Motor neuron (in vitro differentiated cells): ENCODE measurements around the gene NNT. TPM values are rescaled to one million over a fixed set of nuclear protein-coding genes. Genes with fewer than 3 reads are reported as not detected.

Experiments
- ATAC-seq, 8 experiments: fragments of 200-7000 bp; cut with Tn5 transposase; replicated peaks in 6 of 8; 2 replicates each; pipeline ENCODE4 v1.8.0; 2021; ENCODE audit warnings: mild to moderate bottlenecking in 8 of 8, moderate library complexity in 8 of 8
- H3K27ac ChIP-seq, 2 donors: fragments of 250-450 bp; sonication (Bioruptor Pico); 2 replicates each; pipeline ENCODE4 v1.9.0; 2021; ENCODE audit warnings: antibody characterized with exemption in 2 of 2, mild to moderate bottlenecking in 2 of 2, moderate library complexity in 1 of 2
- H3K4me1 ChIP-seq, 2 donors: fragments of 250-450 bp; sonication (Bioruptor Pico); replicated peaks in 1 of 2; 2 replicates each; pipeline ENCODE4 v1.6.1; 2021; ENCODE audit warnings: antibody characterized with exemption in 2 of 2, mild to moderate bottlenecking in 2 of 2, moderate library complexity in 1 of 2
- H3K4me3 ChIP-seq, 5 donors: fragments of 250-450 bp; sonication (Bioruptor Pico); 2 replicates each; pipeline ENCODE4 v1.9.0; 2021; ENCODE audit warnings: antibody characterized with exemption in 5 of 5, mild to moderate bottlenecking in 5 of 5, moderate library complexity in 4 of 5
- WGBS, 10 experiments: fragments of 450-650 bp; shearing (Covaris generic); methylation state at CpG; one replicate each; pipeline ENCODE4 v1.0.0; 2022; 5-methylcytosine and 5-hydroxymethylcytosine counted together
- in situ Hi-C, 9 experiments: fragments of 400-800 bp; cut with MboI; loops; one replicate each; pipeline ENCODE4 v1.15.0; 2021; ENCODE audit warnings: low sequenced_read_pairs in 9 of 9, low pct_unique_long_range_greater_than_20kb in 2 of 9; ENCODE audit not compliant: unreplicated experiment in 9 of 9
- total RNA-seq, 8 experiments: library from RNA; unstranded; fragments of 300-600 nt; gene quantifications; 2 replicates each; pipeline versions ENCODE4 v1.2.3 to v1.2.4, GENCODE V29; 2022

NNT gene
- total RNA-seq, 8 experiments from 2014 or later = 37.0 to 112 (median 50.4) TPM

DNA sequence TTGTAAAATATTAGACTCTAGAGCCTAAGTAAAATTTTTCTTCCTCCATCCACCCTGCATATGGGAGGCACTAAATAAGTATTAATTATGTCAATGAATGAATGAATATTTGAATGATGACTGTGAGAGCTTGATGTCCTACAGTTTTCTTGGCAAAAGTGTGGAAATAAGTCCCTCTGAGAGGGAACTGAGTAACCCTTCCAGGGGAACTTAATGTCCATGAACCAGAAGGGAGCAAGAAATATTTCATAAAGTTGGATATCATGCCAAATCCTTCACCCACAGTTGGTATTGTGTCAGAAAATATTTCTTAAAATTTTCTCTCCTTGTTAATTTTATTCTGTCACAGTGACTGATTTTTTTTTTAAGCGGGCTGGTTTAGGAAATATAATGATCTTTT lies 36.6 kb downstream of the NNT start:
- H3K4me1 ChIP-seq = no peaks in the 10 kb centered on the region
- in situ Hi-C loops = no loop called here
- 58 to 100% (median 100%) methylated on average over 1 of the region's 1 CpG for WGBS, 10 experiments
- peak in 1 of 8 experiments; percentile 15 for ATAC-seq
- no peak overlapping the region for H3K27ac ChIP-seq
- H3K4me3 ChIP-seq = no peak overlapping the region

GRCh38 chr5:43642428-43642827 lies 39.4 kb downstream of the NNT start:
- Histone ChIP-seq H3K4me1 (no peaks in the 10 kb centered on the region), H3K4me3 (no peak overlapping the region), H3K27ac (no peak overlapping the region)
- ATAC-seq = no peak
- in situ Hi-C loops = no loop called here
- 75 to 100% (median 100%) methylated on average over 1 to 2 of the region's 2 CpGs for WGBS, 10 experiments

- ATAC-seq = peak in 1 of 8 experiments; percentile 17
- Histone ChIP-seq H3K27ac (no peak overlapping the region), H3K4me3 (no peak overlapping the region), H3K4me1 (no peaks in the 10 kb centered on the region)
- 63 to 100% (median 100%) methylated on average over 1 of the region's 1 CpG; no CpG with 5 or more reads in 2 of the 10 experiments for WGBS, 10 experiments
- in situ Hi-C loops = no loop called here
These were observed 40.3 kb downstream of the NNT start for GRCh38 chr5:43643327-43643726.

GRCh38 chr5:43643750-43644149 lies 40.8 kb downstream of the NNT start:
- ATAC-seq = peak in 1 of 8 experiments; percentile 74

DNA sequence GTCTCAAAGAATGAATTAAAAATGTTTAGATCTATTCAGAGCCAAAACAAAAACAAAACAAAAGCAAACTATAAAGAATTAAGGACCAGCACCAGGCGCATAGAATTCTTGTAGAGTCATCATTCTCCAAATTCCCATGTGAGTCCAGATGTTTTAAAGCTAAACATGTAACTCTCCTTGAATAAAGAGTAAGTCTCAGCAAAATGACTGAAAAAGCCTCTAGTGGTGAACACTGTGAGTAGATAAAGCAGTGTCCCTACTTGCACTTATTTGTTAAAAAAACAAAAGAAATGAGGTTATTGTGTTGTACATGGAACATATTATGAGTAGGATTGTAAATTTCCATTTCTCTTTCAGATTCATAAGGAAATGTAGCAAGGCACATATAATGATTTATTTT lies 44.0 kb downstream of the NNT start:
- 13 to 100% (median 100%) methylated on average over 1 of the region's 1 CpG; no CpG with 5 or more reads in 1 of the 10 experiments for WGBS, 10 experiments
- peak in 3 of 8 experiments; percentile 8 to 51 (median 48) for ATAC-seq
- in situ Hi-C loops = no loop called here
- H3K4me1 ChIP-seq = no peaks in the 10 kb centered on the region
- no peak overlapping the region for H3K27ac ChIP-seq
- H3K4me3 ChIP-seq = no peak overlapping the region

More at GRCh38 chr5:43643750-43644149, 40.8 kb downstream of the NNT start:
- no peak overlapping the region for H3K4me3 ChIP-seq
- no peak overlapping the region for H3K27ac ChIP-seq
- H3K4me1 ChIP-seq = no peaks in the 10 kb centered on the region
- in situ Hi-C loops = no loop called here
- WGBS, 10 experiments = 20 to 100% (median 85%) methylated on average over 1 to 2 of the region's 2 CpGs

- in situ Hi-C loops = no loop called here
- no peak for ATAC-seq
- Histone ChIP-seq H3K27ac (no peak overlapping the region), H3K4me3 (no peak overlapping the region), H3K4me1 (no peaks in the 10 kb centered on the region)
These were observed 44.8 kb downstream of the NNT start for GRCh38 chr5:43647789-43648188.

GRCh38 chr5:43648499-43649124 lies 45.6 kb downstream of the NNT start:
- 0 to 100% (median 52%) methylated on average over 1 to 2 of the region's 2 CpGs; no CpG with 5 or more reads in 2 of the 10 experiments for WGBS, 10 experiments
- in situ Hi-C loops = no loop called here

GRCh38 chr5:43649256-43649655 lies 46.3 kb downstream of the NNT start:
- Histone ChIP-seq H3K4me3 (no peak overlapping the region), H3K4me1 (no peaks in the 10 kb centered on the region), H3K27ac (no peak overlapping the region)
- in situ Hi-C loops = no loop called here
- peak in 2 of 8 experiments; percentile 36 to 48 for ATAC-seq
- 0 to 100% (median 64%) methylated on average over 1 to 2 of the region's 2 CpGs; no CpG with 5 or more reads in 2 of the 10 experiments for WGBS, 10 experiments

More at GRCh38 chr5:43648499-43649124, 45.6 kb downstream of the NNT start:
- H3K27ac ChIP-seq = no peak overlapping the region
- peak in 3 of 8 experiments; percentile 31 to 81 (median 73) for ATAC-seq
- H3K4me1 ChIP-seq = no peaks in the 10 kb centered on the region
- no peak overlapping the region for H3K4me3 ChIP-seq

- no peak for ATAC-seq
- in situ Hi-C loops = no loop called here
- WGBS, 10 experiments = 81 to 100% (median 98%) methylated on average over 1 to 6 of the region's 6 CpGs; no CpG with 5 or more reads in 2 of the 10 experiments
These were observed 49.7 kb downstream of the NNT start for GRCh38 chr5:43652537-43653302.

DNA sequence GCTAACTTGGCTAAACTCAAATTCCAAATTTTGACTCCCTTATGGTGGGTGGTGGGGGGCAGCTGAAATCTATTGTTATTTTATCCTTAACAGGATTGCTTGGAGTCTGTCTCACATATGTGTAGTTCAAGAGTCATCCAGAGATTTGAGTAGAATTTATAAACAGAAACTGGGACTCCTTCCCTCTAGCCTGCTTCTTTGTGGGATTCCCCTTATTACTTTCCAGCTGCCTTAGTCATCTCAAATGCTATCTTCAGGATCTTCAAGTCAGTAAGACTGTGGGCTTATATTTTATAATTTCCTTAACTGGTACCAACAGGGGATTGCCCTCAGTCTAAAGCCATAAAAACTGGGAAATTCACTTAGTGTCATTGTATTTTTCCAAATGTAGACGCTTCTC lies 55.5 kb downstream of the NNT start:
- in situ Hi-C loops = no loop called here
- Histone ChIP-seq H3K27ac (no peak overlapping the region), H3K4me1 (no peaks in the 10 kb centered on the region), H3K4me3 (no peak overlapping the region)
- ATAC-seq = peak in 2 of 8 experiments; percentile 49 to 80
- 25 to 100% (median 95%) methylated on average over 1 of the region's 1 CpG for WGBS, 10 experiments

More at GRCh38 chr5:43652537-43653302, 49.7 kb downstream of the NNT start:
- Histone ChIP-seq H3K4me1 (no peaks in the 10 kb centered on the region), H3K4me3 (no peak overlapping the region), H3K27ac (no peak overlapping the region)

DNA sequence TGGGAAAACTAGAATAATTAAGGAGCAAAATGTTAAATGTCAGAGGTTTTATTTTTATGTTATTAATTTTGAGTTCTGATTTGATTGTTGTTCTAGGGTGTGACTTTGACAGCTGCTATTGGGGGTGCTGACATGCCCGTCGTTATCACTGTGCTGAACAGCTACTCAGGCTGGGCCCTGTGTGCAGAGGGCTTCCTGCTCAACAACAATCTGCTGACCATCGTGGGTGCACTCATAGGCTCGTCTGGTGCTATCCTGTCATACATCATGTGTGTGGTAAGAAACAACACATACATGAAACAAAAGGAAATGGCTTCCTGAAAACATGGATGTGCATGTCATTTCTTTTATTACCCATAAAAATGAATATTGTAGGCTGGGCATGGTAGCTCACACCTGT lies 56.1 kb downstream of the NNT start:
- Histone ChIP-seq H3K4me3 (no peak overlapping the region), H3K4me1 (no peaks in the 10 kb centered on the region), H3K27ac (no peak overlapping the region)
- ATAC-seq = no peak
- in situ Hi-C loops = no loop called here
- 81 to 100% (median 100%) methylated on average over 2 to 4 of the region's 4 CpGs; no CpG with 5 or more reads in 1 of the 10 experiments for WGBS, 10 experiments

- ATAC-seq = no peak
- H3K27ac ChIP-seq = no peak overlapping the region
- no peak overlapping the region for H3K4me3 ChIP-seq
- in situ Hi-C loops = no loop called here
- WGBS, 10 experiments = 0 to 100% (median 68%) methylated on average over 1 of the region's 2 CpGs; no CpG with 5 or more reads in 2 of the 10 experiments
- no peaks in the 10 kb centered on the region for H3K4me1 ChIP-seq
These were observed 58.1 kb downstream of the NNT start for GRCh38 chr5:43661102-43661501.

DNA sequence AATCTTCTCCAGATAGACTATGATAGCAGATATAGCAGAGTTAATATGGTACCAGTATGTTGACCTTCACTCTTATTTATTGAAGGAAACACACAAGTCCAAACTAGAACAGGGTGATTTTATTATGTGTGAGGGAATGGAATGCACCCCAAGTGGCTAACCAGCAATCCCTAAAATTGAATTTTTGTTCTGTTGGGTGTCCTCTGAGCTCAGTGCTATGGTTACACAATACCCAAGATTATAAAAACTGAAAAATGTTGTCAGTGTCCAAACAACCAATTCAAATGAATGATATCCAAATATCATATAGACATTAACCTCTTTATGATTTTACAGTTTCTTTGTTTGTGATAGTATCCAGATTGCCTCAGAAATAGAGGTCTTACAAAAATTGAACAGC lies 60.9 kb downstream of the NNT start:
- in situ Hi-C loops = no loop called here
- ATAC-seq = no peak
- no peak overlapping the region for H3K4me3 ChIP-seq
- H3K27ac ChIP-seq = no peak overlapping the region
- no peaks in the 10 kb centered on the region for H3K4me1 ChIP-seq
